Stomach (tissue), 9 donors: Measurements from ENCODE around the gene F5. TPM values are rescaled to one million over a fixed set of nuclear protein-coding genes. Genes with fewer than 3 reads are reported as not detected.

Experiments
- DNase-seq, 2 donors: peaks; one replicate each; pipeline versions ENCODE4 v3.0.0 to v3.0.0-alpha.2; 2013 to 2019
- H3K27ac ChIP-seq, 5 donors: fragments of 200-600 bp in 4 of 5; sonication (generic) in 4 of 5; one replicate each; pipeline ENCODE4 v1.5.1; 2013 to 2019; ENCODE audit warnings: mild to moderate bottlenecking in 1 of 5, moderate library complexity in 1 of 5
- H3K27me3 ChIP-seq, 3 donors: fragments of 200-600 bp; sonication (generic); one replicate each; pipeline ENCODE4 v1.5.1; 2017 to 2019; ENCODE audit warnings: mixed run types in 1 of 3
- H3K36me3 ChIP-seq, 4 donors: fragments of 200-600 bp; sonication (generic); 1 replicate in 3 of 4; 2 replicates in 1 of 4; pipeline ENCODE4 v1.5.1; 2016 to 2019
- H3K4me1 ChIP-seq, 4 donors: fragments of 200-600 bp; sonication (generic); one replicate each; pipeline ENCODE4 v1.5.1; 2016 to 2019
- H3K4me3 ChIP-seq, 4 donors: fragments of 200-600 bp; sonication (generic) in 3 of 4; one replicate each; pipeline ENCODE4 v1.5.1; 2016 to 2019; ENCODE audit warnings: mild to moderate bottlenecking in 1 of 4
- H3K9me3 ChIP-seq, 4 donors: fragments of 200-600 bp; sonication (generic); one replicate each; pipeline ENCODE4 v1.5.1; 2016 to 2019
- CTCF ChIP-seq, 7 experiments: fragments of 450-650 bp in 4 of 7; fragments of 200-600 bp in 3 of 7; sonication (generic) in 3 of 7; IDR thresholded peaks; one replicate each; pipeline ENCODE4 v1.5.1; 2016 to 2019; ENCODE audit warnings: antibody characterized with exemption in 7 of 7, control low read depth in 2 of 7, mild to moderate bottlenecking in 1 of 7
- EP300 ChIP-seq: sonication (generic); formaldehyde crosslinking; IDR thresholded peaks from one replicate; pipeline ENCODE4 v1.6.1; 2017; ENCODE audit warnings: antibody characterized with exemption
- POLR2A ChIP-seq, 4 donors: fragments of 450-650 bp; IDR thresholded peaks; one replicate each; pipeline ENCODE4 v1.6.1; 2016; ENCODE audit warnings: antibody characterized with exemption in 4 of 4, control low read depth in 2 of 4, mild to moderate bottlenecking in 1 of 4, moderate library complexity in 1 of 4
- POLR2AphosphoS5 ChIP-seq, 3 donors: sonication (generic); formaldehyde crosslinking; IDR thresholded peaks; one replicate each; pipeline ENCODE4 v1.6.1; 2016; ENCODE audit warnings: antibody characterized with exemption in 3 of 3
- WGBS, 5 donors: extraction: QIAGEN DNeasy Blood & Tissue Kit in 3 of 5; methylation state at CpG; one replicate each; pipeline versions ENCODE4 v1.1.5 to v1.1.7; 2013 to 2018; 5-methylcytosine and 5-hydroxymethylcytosine counted together
- intact Hi-C: fragments of 100-400 bp; cut with DNase I; formaldehyde crosslinking; loops from one replicate; pipeline ENCODE4 v1.15.1; 2023; ENCODE audit warnings: low total_unique reads
- polyA plus RNA-seq, 3 donors: library from polyadenylated mRNA; stranded (reverse); fragments of 200-250 nt; gene quantifications; one replicate each; pipeline ENCODE4 v1.2.3, GENCODE V29; 2013
- total RNA-seq, 5 donors: library from RNA; depleted of rRNA; stranded (reverse); fragments of >200 nt; gene quantifications; one replicate each; pipeline versions ENCODE4 v1.1.0 to v1.2.3, GENCODE V29; 2014 to 2016
- donor health status: healthy with polysubstance abuse.
- donor health status: Bipolar disorder and iron deficiency.
- donor health status: healthy.

The F5 gene
- total and polyA plus RNA-seq, 8 donors, result 0.06 to 4.8 (median 1.0) TPM; not detected in 2

GRCh38 chr1:169571450-169571849 lies 14.8 kb downstream of the F5 start:
- no peak for DNase-seq
- TF ChIP-seq POLR2A (IDR thresholded peaks at IDR 0.05) (no peak), EP300 (no peak), POLR2AphosphoS5 (IDR thresholded peaks at IDR 0.05) (no peak), CTCF (IDR thresholded peaks at IDR 0.05) (no peak)
- WGBS, 5 donors, result 77 to 86% (median 83%) methylated on average over 3 of the region's 3 CpGs

GRCh38 chr1:169570172-169570574 lies 16.1 kb downstream of the F5 start:
- peak in 1 of 2 donors; percentile 76 for DNase-seq
- no peaks in the 10 kb centered on the region for H3K9me3 ChIP-seq
- 16 to 38% (median 19%) methylated on average over 1 of the region's 1 CpG for WGBS, 5 donors
- peak overlapping the region in 3 of 5 donors; percentile 10 to 56 (median 24) for H3K27ac ChIP-seq
- no peak overlapping the region for H3K4me3 ChIP-seq
- no peaks in the 10 kb centered on the region for H3K27me3 ChIP-seq
- intact Hi-C loops, result no loop called here
- H3K4me1 ChIP-seq, result peaks cover 0 to 24% (median 7%) of the 10 kb centered on the region in 4 donors
- peak in 1 of 3 donors; percentile 31 for TF ChIP-seq POLR2AphosphoS5 (IDR thresholded peaks at IDR 0.05)
- TF ChIP-seq POLR2A (IDR thresholded peaks at IDR 0.05), result no peak
- TF ChIP-seq EP300, result no peak
- TF ChIP-seq CTCF (IDR thresholded peaks at IDR 0.05), result no peak
- H3K36me3 ChIP-seq, result no peaks in the 10 kb centered on the region

More at GRCh38 chr1:169571450-169571849, 14.8 kb downstream of the F5 start:
- intact Hi-C loops, result no loop called here
- Histone ChIP-seq H3K9me3 (no peaks in the 10 kb centered on the region), H3K27me3 (no peaks in the 10 kb centered on the region), H3K27ac (no peak overlapping the region), H3K4me1 (peaks cover 0 to 19% (median 3%) of the 10 kb centered on the region in 4 donors), H3K36me3 (no peaks in the 10 kb centered on the region), H3K4me3 (no peak overlapping the region)

- Histone ChIP-seq H3K27me3 (no peaks in the 10 kb centered on the region), H3K27ac (no peak overlapping the region), H3K9me3 (peaks cover 0 to 1% (median 0%) of the 10 kb centered on the region in 4 donors), H3K36me3 (no peaks in the 10 kb centered on the region), H3K4me1 (peaks cover 0 to 16% (median 8%) of the 10 kb centered on the region in 4 donors), H3K4me3 (no peak overlapping the region)
- intact Hi-C loops, result no loop called here
- DNase-seq, result no peak
- TF ChIP-seq POLR2AphosphoS5 (IDR thresholded peaks at IDR 0.05) (no peak), CTCF (IDR thresholded peaks at IDR 0.05) (no peak), POLR2A (IDR thresholded peaks at IDR 0.05) (no peak), EP300 (no peak)
- 13 to 25% (median 23%) methylated on average over 1 of the region's 1 CpG for WGBS, 5 donors
Measured at GRCh38 chr1:169568497-169568896, 17.8 kb downstream of the F5 start.

GRCh38 chr1:169565335-169566271 lies 20.7 kb downstream of the F5 start:
- 56 to 66% (median 62%) methylated on average over 3 of the region's 3 CpGs for WGBS, 5 donors
- Histone ChIP-seq H3K36me3 (no peaks in the 10 kb centered on the region), H3K27ac (peak overlapping the region in 2 of 5 donors; percentile 16 to 31), H3K27me3 (no peaks in the 10 kb centered on the region), H3K4me3 (no peak overlapping the region), H3K9me3 (peaks cover 0 to 8% (median 0%) of the 10 kb centered on the region in 4 donors), H3K4me1 (peaks cover 0 to 16% (median 8%) of the 10 kb centered on the region in 4 donors)
- peak in 1 of 2 donors; percentile 59 for DNase-seq
- intact Hi-C loops, result no loop called here
- peak in 2 of 3 donors; percentile 24 to 29 for TF ChIP-seq POLR2AphosphoS5 (IDR thresholded peaks at IDR 0.05)
- TF ChIP-seq POLR2A (IDR thresholded peaks at IDR 0.05), result no peak
